Vagina (tissue), 2 donors: ENCODE measurements around the gene ADAMTS6. TPM values are rescaled to one million over a fixed set of nuclear protein-coding genes. Genes with fewer than 3 reads are reported as not detected.

Experiments
- DNase-seq, 2 donors: peaks; one replicate each; pipeline ENCODE4 v3.0.0-alpha.2; 2017; ENCODE audit errors: extremely low spot score in 2 of 2
- H3K27ac ChIP-seq: fragments of 200-600 bp; sonication (generic); one replicate; pipeline ENCODE4 v1.5.1; 2019
- H3K27me3 ChIP-seq: fragments of 200-600 bp; sonication (generic); one replicate; pipeline ENCODE4 v1.5.1; 2019
- H3K36me3 ChIP-seq, 2 donors: fragments of 200-600 bp; sonication (generic); one replicate each; pipeline ENCODE4 v1.5.1; 2017 to 2019
- H3K4me1 ChIP-seq: fragments of 200-600 bp; sonication (generic); one replicate; pipeline ENCODE4 v1.5.1; 2019
- H3K4me3 ChIP-seq, 2 donors: fragments of 200-600 bp; sonication (generic); 1 replicate in 1 of 2; 2 replicates in 1 of 2; pipeline ENCODE4 v1.5.1; 2016 to 2019
- H3K9me3 ChIP-seq: fragments of 200-600 bp; sonication (generic); one replicate; pipeline ENCODE4 v1.5.1; 2019
- POLR2A ChIP-seq, 2 donors: fragments of 450-650 bp; IDR thresholded peaks; one replicate each; pipeline ENCODE4 v1.6.1; 2017; ENCODE audit warnings: antibody characterized with exemption in 2 of 2, mild to moderate bottlenecking in 2 of 2, moderate library complexity in 2 of 2
- POLR2AphosphoS5 ChIP-seq, 2 donors: sonication (generic); formaldehyde crosslinking; IDR thresholded peaks; one replicate each; pipeline ENCODE4 v1.9.0; 2017; ENCODE audit warnings: antibody characterized with exemption in 2 of 2, mild to moderate bottlenecking in 2 of 2, low read depth in 1 of 2; ENCODE audit not compliant: insufficient read depth in 1 of 2
- intact Hi-C: fragments of 100-400 bp; cut with DNase I; formaldehyde crosslinking; loops from one replicate; pipeline ENCODE4 v1.15.1; 2023
- total RNA-seq: library from RNA; depleted of rRNA; stranded (reverse); fragments of >200 nt; gene quantifications from one replicate; pipeline ENCODE4 v1.2.3, GENCODE V29; 2016
- TF ChIP-seq, protein P1 (sequence below), 3 experiments: fragments of 450-650 bp in 2 of 3; fragments of 200-600 bp in 1 of 3; sonication (generic) in 1 of 3; IDR thresholded peaks; one replicate each; pipeline ENCODE4 v1.5.1; 2017 to 2019; ENCODE audit warnings: antibody characterized with exemption in 3 of 3, mild to moderate bottlenecking in 2 of 3, moderate library complexity in 2 of 3

Gene ADAMTS6
- total RNA-seq, 1 donor from 2014 or later: 1.5 TPM

- intact Hi-C loops: loop anchor here (10.0 kb wide), 1 partner anchor 668 kb away; no protein-coding TSS in a partner anchor
- TF ChIP-seq, protein P1, sequence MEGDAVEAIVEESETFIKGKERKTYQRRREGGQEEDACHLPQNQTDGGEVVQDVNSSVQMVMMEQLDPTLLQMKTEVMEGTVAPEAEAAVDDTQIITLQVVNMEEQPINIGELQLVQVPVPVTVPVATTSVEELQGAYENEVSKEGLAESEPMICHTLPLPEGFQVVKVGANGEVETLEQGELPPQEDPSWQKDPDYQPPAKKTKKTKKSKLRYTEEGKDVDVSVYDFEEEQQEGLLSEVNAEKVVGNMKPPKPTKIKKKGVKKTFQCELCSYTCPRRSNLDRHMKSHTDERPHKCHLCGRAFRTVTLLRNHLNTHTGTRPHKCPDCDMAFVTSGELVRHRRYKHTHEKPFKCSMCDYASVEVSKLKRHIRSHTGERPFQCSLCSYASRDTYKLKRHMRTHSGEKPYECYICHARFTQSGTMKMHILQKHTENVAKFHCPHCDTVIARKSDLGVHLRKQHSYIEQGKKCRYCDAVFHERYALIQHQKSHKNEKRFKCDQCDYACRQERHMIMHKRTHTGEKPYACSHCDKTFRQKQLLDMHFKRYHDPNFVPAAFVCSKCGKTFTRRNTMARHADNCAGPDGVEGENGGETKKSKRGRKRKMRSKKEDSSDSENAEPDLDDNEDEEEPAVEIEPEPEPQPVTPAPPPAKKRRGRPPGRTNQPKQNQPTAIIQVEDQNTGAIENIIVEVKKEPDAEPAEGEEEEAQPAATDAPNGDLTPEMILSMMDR (IDR thresholded peaks at IDR 0.05): no peak
- TF ChIP-seq POLR2A (IDR thresholded peaks at IDR 0.05) (no peak), POLR2AphosphoS5 (IDR thresholded peaks at IDR 0.05; ENCODE audit: insufficient read depth in 1 of 2, low read depth in 1 of 2) (no peak)
These were observed 1.2 kb upstream of the ADAMTS6 start for GRCh38 chr5:65482736-65483545.

GRCh38 chr5:65482296-65482735 is 596 bp upstream of the ADAMTS6 start:
- no peak for TF ChIP-seq POLR2AphosphoS5 (IDR thresholded peaks at IDR 0.05; ENCODE audit: insufficient read depth in 1 of 2, low read depth in 1 of 2)
- no peak for TF ChIP-seq POLR2A (IDR thresholded peaks at IDR 0.05)
- TF ChIP-seq, protein P1 (IDR thresholded peaks at IDR 0.05): no peak
- Histone ChIP-seq H3K4me1 (peaks cover 17% of the 10 kb centered on the region), H3K4me3 (peak overlapping the region; percentile 45), H3K27ac (peak overlapping the region; percentile 91), H3K9me3 (no peaks in the 10 kb centered on the region), H3K36me3 (no peaks in the 10 kb centered on the region), H3K27me3 (no peaks in the 10 kb centered on the region)
- no peak for DNase-seq
- intact Hi-C loops: loop anchor here (10.0 kb wide), 1 partner anchor 668 kb away; no protein-coding TSS in a partner anchor

More at GRCh38 chr5:65482736-65483545, 1.2 kb upstream of the ADAMTS6 start:
- DNase-seq: no peak
- H3K4me3 ChIP-seq: peak overlapping the region; percentile 45
- H3K9me3 ChIP-seq: no peaks in the 10 kb centered on the region
- H3K27ac ChIP-seq: peak overlapping the region; percentile 91
- no peaks in the 10 kb centered on the region for H3K27me3 ChIP-seq
- peaks cover 17% of the 10 kb centered on the region for H3K4me1 ChIP-seq
- H3K36me3 ChIP-seq: no peaks in the 10 kb centered on the region

- Histone ChIP-seq H3K27me3 (no peaks in the 10 kb centered on the region), H3K4me3 (peak overlapping the region; percentile 45), H3K4me1 (peaks cover 17% of the 10 kb centered on the region), H3K27ac (peak overlapping the region; percentile 91), H3K9me3 (no peaks in the 10 kb centered on the region), H3K36me3 (no peaks in the 10 kb centered on the region)
- TF ChIP-seq POLR2AphosphoS5 (IDR thresholded peaks at IDR 0.05; ENCODE audit: insufficient read depth in 1 of 2, low read depth in 1 of 2): peak in 1 of 2 donors; percentile 7
- TF ChIP-seq, protein P1 (IDR thresholded peaks at IDR 0.05): no peak
- no peak for DNase-seq
- intact Hi-C loops: loop anchor here (10.0 kb wide), 1 partner anchor 666 kb away; no protein-coding TSS in a partner anchor
These were observed 544 bp downstream of the ADAMTS6 start for GRCh38 chr5:65481171-65481581.

DNA sequence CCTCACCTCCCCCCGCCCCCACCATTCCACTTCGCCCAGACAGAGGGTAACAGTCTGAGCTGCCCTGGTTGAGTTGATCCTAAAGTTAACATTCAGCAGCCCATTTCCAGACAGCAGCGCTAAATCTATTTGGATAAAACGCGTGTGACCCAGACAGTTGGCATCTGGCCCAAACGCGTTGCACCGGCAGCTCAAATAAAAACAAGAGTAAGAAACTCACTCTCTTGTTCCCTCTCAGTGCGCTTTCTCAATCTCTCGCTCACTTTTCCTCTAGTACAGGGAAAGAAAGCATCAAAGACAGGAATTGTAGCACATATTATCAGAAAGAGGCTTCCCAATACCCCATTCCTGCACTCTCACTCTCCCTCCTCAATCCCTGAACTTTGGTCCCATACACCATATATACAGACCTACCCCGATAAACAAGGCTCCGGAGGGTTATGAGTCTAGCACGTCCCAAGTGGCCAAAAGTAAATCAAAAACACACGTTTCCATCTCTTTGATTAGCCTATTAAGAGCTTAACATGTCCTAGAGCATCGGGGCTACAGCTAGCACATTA is 1.3 kb downstream of the ADAMTS6 start:
- H3K27ac ChIP-seq: peak overlapping the region; percentile 91
- H3K36me3 ChIP-seq: no peaks in the 10 kb centered on the region
- DNase-seq: no peak
- intact Hi-C loops: loop anchor here (10.0 kb wide), 1 partner anchor 666 kb away; no protein-coding TSS in a partner anchor
- peak overlapping the region; percentile 45 for H3K4me3 ChIP-seq
- H3K27me3 ChIP-seq: no peaks in the 10 kb centered on the region
- no peak for TF ChIP-seq POLR2A (IDR thresholded peaks at IDR 0.05)
- TF ChIP-seq, protein P1 (IDR thresholded peaks at IDR 0.05): no peak
- TF ChIP-seq POLR2AphosphoS5 (IDR thresholded peaks at IDR 0.05; ENCODE audit: insufficient read depth in 1 of 2, low read depth in 1 of 2): no peak
- H3K9me3 ChIP-seq: no peaks in the 10 kb centered on the region
- peaks cover 17% of the 10 kb centered on the region for H3K4me1 ChIP-seq
